ENCODE data around the gene LRG1.

LRG1 gene

DNA sequence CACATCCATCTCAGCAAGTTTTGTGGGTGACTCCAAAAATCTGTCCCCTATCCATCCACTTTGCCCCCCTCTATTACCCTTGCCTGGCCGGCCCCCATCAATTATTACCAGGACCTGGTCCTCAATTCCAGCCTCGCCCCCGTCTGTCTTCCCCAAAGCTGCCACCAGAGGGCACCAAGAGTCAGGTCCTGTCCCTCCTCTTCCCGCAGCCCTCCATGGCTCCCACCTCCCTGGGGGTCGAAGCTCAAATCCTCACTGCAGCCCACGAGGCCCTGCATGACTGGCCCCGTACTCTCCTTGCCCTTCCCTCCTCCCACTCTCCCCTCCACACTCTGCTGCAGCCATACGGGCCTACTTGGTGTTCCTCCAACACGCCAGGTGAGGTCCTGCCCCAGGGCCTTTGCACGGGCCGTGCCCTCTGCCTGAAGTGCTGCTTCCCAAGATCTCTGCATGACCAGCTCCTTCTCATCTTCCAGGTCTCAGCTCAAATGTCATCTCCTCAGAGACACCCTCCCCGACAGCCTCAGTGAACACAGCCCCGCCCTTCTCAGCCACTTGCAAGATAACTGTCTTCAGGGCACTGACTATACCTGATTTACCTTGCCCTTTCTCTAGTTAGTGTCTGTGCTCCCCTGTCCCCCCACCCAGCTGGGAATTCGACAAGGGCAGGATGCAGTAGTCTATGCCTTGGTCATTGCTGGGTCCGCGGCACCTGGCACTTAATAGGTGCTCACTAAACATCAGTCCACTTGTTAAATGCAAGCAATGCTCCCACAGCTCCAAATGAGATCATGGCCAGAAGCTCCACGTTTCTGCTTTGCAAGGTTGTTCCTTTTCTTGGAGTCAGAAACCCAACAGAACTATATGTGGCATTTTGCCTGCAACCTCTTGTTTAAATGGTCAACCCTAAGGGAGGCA lies 36.4 kb upstream of the LRG1 start (continued):
- TF ChIP-seq OVOL3 (tag by site-specific recombination; IDR thresholded peaks at IDR 0.05) = no peak
- TF ChIP-seq, protein P1, sequence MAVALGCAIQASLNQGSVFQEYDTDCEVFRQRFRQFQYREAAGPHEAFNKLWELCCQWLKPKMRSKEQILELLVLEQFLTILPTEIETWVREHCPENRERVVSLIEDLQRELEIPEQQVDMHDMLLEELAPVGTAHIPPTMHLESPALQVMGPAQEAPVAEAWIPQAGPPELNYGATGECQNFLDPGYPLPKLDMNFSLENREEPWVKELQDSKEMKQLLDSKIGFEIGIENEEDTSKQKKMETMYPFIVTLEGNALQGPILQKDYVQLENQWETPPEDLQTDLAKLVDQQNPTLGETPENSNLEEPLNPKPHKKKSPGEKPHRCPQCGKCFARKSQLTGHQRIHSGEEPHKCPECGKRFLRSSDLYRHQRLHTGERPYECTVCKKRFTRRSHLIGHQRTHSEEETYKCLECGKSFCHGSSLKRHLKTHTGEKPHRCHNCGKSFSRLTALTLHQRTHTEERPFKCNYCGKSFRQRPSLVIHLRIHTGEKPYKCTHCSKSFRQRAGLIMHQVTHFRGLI (tag by site-specific recombination; IDR thresholded peaks at IDR 0.05) = no peak
- TF ChIP-seq ZNF2 (tag by site-specific recombination; IDR thresholded peaks at IDR 0.05) = 0 out of 2 replicates have a peak, but pooled peaks have one; percentile 64
- TF ChIP-seq, protein P2, sequence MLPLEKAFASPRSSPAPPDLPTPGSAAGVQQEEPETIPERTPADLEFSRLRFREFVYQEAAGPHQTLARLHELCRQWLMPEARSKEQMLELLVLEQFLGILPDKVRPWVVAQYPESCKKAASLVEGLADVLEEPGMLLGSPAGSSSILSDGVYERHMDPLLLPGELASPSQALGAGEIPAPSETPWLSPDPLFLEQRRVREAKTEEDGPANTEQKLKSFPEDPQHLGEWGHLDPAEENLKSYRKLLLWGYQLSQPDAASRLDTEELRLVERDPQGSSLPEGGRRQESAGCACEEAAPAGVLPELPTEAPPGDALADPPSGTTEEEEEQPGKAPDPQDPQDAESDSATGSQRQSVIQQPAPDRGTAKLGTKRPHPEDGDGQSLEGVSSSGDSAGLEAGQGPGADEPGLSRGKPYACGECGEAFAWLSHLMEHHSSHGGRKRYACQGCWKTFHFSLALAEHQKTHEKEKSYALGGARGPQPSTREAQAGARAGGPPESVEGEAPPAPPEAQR (tag by site-specific recombination; IDR thresholded peaks at IDR 0.05) = no peak
- TF ChIP-seq ZNF548 (tag by site-specific recombination; IDR thresholded peaks at IDR 0.05) = peak; percentile 11; the same call in 1 of the 2 replicates
- TF ChIP-seq SP7 (tag by site-specific recombination; IDR thresholded peaks at IDR 0.05) = peak; percentile 85
- TF ChIP-seq ZNF350 (tag by site-specific recombination; IDR thresholded peaks at IDR 0.05) = no peak
- TF ChIP-seq, protein P3, sequence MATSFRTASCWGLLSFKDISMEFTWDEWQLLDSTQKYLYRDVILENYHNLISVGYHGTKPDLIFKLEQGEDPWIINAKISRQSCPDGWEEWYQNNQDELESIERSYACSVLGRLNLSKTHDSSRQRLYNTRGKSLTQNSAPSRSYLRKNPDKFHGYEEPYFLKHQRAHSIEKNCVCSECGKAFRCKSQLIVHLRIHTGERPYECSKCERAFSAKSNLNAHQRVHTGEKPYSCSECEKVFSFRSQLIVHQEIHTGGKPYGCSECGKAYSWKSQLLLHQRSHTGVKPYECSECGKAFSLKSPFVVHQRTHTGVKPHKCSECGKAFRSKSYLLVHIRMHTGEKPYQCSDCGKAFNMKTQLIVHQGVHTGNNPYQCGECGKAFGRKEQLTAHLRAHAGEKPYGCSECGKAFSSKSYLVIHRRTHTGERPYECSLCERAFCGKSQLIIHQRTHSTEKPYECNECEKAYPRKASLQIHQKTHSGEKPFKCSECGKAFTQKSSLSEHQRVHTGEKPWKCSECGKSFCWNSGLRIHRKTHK (tag by site-specific recombination; IDR thresholded peaks at IDR 0.05) = no peak
- no peak for TF ChIP-seq HOXA7 (CRISPR knock-in tag; IDR thresholded peaks at IDR 0.05; ENCODE audit: borderline replicate concordance)
- TF ChIP-seq ZNF792 (tag by site-specific recombination; IDR thresholded peaks at IDR 0.05) = no peak
- peak; percentile 69; the same call in 1 of the 2 replicates for TF ChIP-seq ZNF24 (tag by site-specific recombination; IDR thresholded peaks at IDR 0.05)
- TF ChIP-seq REPIN1 (tag by site-specific recombination; IDR thresholded peaks at IDR 0.05; ENCODE audit: low read depth) = no peak; the same call in 1 of the 2 replicates
- TF ChIP-seq ZNF280C (tag by site-specific recombination; IDR thresholded peaks at IDR 0.05) = no peak
- TF ChIP-seq BCL11B (tag by site-specific recombination; IDR thresholded peaks at IDR 0.05; ENCODE audit: low read depth) = no peak
- TF ChIP-seq ZNF184 (tag by site-specific recombination; IDR thresholded peaks at IDR 0.05) = no peak
- TF ChIP-seq ZNF670 (tag by site-specific recombination; IDR thresholded peaks at IDR 0.05; ENCODE audit: low read depth) = no peak
- no peak for TF ChIP-seq ZNF221 (tag by site-specific recombination; IDR thresholded peaks at IDR 0.05; ENCODE audit: borderline replicate concordance)
- TF ChIP-seq ZNF174 (tag by site-specific recombination; IDR thresholded peaks at IDR 0.05) = no peak
- TF ChIP-seq ZNF18 (tag by site-specific recombination; IDR thresholded peaks at IDR 0.05) = no peak
- no peak; the same call in 1 of the 2 replicates for TF ChIP-seq ZBTB21 (tag by site-specific recombination; IDR thresholded peaks at IDR 0.05)
- TF ChIP-seq ZNF266 (tag by site-specific recombination; IDR thresholded peaks at IDR 0.05; ENCODE audit: low read depth) = no peak
- TF ChIP-seq ZNF596 (tag by site-specific recombination; IDR thresholded peaks at IDR 0.05) = no peak
- no peak for TF ChIP-seq ZNF23 (tag by site-specific recombination; IDR thresholded peaks at IDR 0.05; ENCODE audit: borderline replicate concordance)
- no peak for TF ChIP-seq ZNF366 (tag by site-specific recombination; conservative IDR thresholded peaks at IDR 0.05)
- no peak for TF ChIP-seq ZNF169 (tag by site-specific recombination; IDR thresholded peaks at IDR 0.05)
- TF ChIP-seq ZNF155 (tag by site-specific recombination; IDR thresholded peaks at IDR 0.05) = no peak
- peak; percentile 18; the same call in 1 of the 2 replicates for TF ChIP-seq ZIC2 (tag by site-specific recombination; IDR thresholded peaks at IDR 0.05)
- peak; percentile 84; the same call in 1 of the 2 replicates for TF ChIP-seq KLF8 (tag by site-specific recombination; IDR thresholded peaks at IDR 0.05)
- TF ChIP-seq ZNF433 (tag by site-specific recombination; IDR thresholded peaks at IDR 0.05; ENCODE audit: low read depth) = no peak
- no peak for TF ChIP-seq MZF1 (tag by site-specific recombination; IDR thresholded peaks at IDR 0.05; ENCODE audit: borderline replicate concordance)
- TF ChIP-seq MEIS1 (CRISPR knock-in tag; IDR thresholded peaks at IDR 0.05; ENCODE audit: borderline replicate concordance) = no peak
- no peak for TF ChIP-seq ZBTB1 (tag by site-specific recombination; IDR thresholded peaks at IDR 0.05)
- no peak for TF ChIP-seq ZNF629 (tag by site-specific recombination; IDR thresholded peaks at IDR 0.05)
